ENCODE measurements around the gene FBXO42.
A peak's percentile ranks its signal among the peaks of the same experiment; 100 is the strongest.
"Not testable (repeated sequence)": the region's sequence is repeated elsewhere in the genome, so short reads cannot be mapped to it uniquely, and the experiment has no call there.

FBXO42 gene

GRCh38 chr1:16222716-16223115 lies 129.6 kb downstream of the FBXO42 start:
- FAIRE-seq; DNase-seq (ENCODE audit: low spot score): not testable (repeated sequence)

GRCh38 chr1:16221499-16221898 lies 130.8 kb downstream of the FBXO42 start:
- DNase-seq (ENCODE audit: low spot score), result no peak
- FAIRE-seq, result no peak

- FAIRE-seq (no peak), DNase-seq (ENCODE audit: low spot score) (no peak)
Observed at GRCh38 chr1:16219968-16220500, 132.2 kb downstream of the FBXO42 start.

- no peak for DNase-seq (ENCODE audit: low spot score)
Observed at GRCh38 chr1:16218674-16219071, 133.6 kb downstream of the FBXO42 start.

GRCh38 chr1:16218014-16218673 lies 134.1 kb downstream of the FBXO42 start:
- DNase-seq (ENCODE audit: low spot score), result no peak
- no peak for FAIRE-seq

More at GRCh38 chr1:16218674-16219071, 133.6 kb downstream of the FBXO42 start:
- FAIRE-seq, result no peak

GRCh38 chr1:16217061-16217785 lies 135.1 kb downstream of the FBXO42 start:
- FAIRE-seq (no peak), DNase-seq (ENCODE audit: low spot score) (peak; percentile 71)

- FAIRE-seq (no peak), DNase-seq (ENCODE audit: low spot score) (no peak)
Observed at GRCh38 chr1:16215882-16216753, 136.2 kb downstream of the FBXO42 start.

GRCh38 chr1:16215240-16215639 lies 137.0 kb downstream of the FBXO42 start:
- DNase-seq (ENCODE audit: low spot score); FAIRE-seq: not testable (repeated sequence)

GRCh38 chr1:16213544-16213943 lies 138.7 kb downstream of the FBXO42 start:
- not testable (repeated sequence) for FAIRE-seq; DNase-seq (ENCODE audit: low spot score)

- DNase-seq (ENCODE audit: low spot score) (no peak), FAIRE-seq (no peak)
Observed at GRCh38 chr1:16213013-16213412, 139.3 kb downstream of the FBXO42 start.

GRCh38 chr1:16212251-16212961 lies 139.9 kb downstream of the FBXO42 start, which contains the start of gene ARHGEF19:
ARHGEF19 (minus strand) TSS chr1:16212652; CDS start chr1:16209054, 3,598 bp downstream.
- no peak for FAIRE-seq

GRCh38 chr1:16211824-16212223 lies 140.5 kb downstream of the FBXO42 start:
- no peak for FAIRE-seq
- no peak for DNase-seq (ENCODE audit: low spot score)

More at GRCh38 chr1:16212251-16212961, 139.9 kb downstream of the FBXO42 start, which contains the start of gene ARHGEF19:
- no peak for DNase-seq (ENCODE audit: low spot score)

GRCh38 chr1:16210581-16210980 lies 141.7 kb downstream of the FBXO42 start:
- FAIRE-seq (no peak), DNase-seq (ENCODE audit: low spot score) (no peak)

GRCh38 chr1:16209847-16210407 lies 142.4 kb downstream of the FBXO42 start:
- FAIRE-seq (no peak), DNase-seq (ENCODE audit: low spot score) (no peak)

- DNase-seq (ENCODE audit: low spot score) (no peak), FAIRE-seq (no peak)
Observed at GRCh38 chr1:16209132-16209846, 143.0 kb downstream of the FBXO42 start.

GRCh38 chr1:16208270-16208987 lies 143.9 kb downstream of the FBXO42 start:
- DNase-seq (ENCODE audit: low spot score) (peak; percentile 8), FAIRE-seq (no peak)

GRCh38 chr1:16207318-16208269 lies 144.7 kb downstream of the FBXO42 start:
- FAIRE-seq, result no peak
- DNase-seq (ENCODE audit: low spot score), result no peak

Measured in RCC 7860 (cell line).